Left lung (tissue), 10 donors: ENCODE data around the gene PRDM5. TPM values are rescaled to one million over a fixed set of nuclear protein-coding genes. Genes with fewer than 3 reads are reported as not detected.

Experiments used
- ATAC-seq: fragments of 200-7000 bp; cut with Tn5 transposase; one replicate; pipeline ENCODE4 v1.9.1; 2020; ENCODE audit warnings: moderate library complexity
- DNase-seq, 4 donors: peaks; one replicate each; pipeline ENCODE4 v3.0.0-alpha.2; 2013 to 2020
- H3K27ac ChIP-seq, 2 donors: fragments of 200-600 bp; sonication (generic) in 1 of 2; one replicate each; pipeline versions ENCODE4 v1.5.0 to v1.8.0; 2020 to 2021
- H3K27me3 ChIP-seq, 2 donors: fragments of 200-600 bp; sonication (generic) in 1 of 2; one replicate each; pipeline versions ENCODE4 v1.5.0 to v1.8.0; 2020 to 2021
- H3K36me3 ChIP-seq, 2 donors: fragments of 200-600 bp; sonication (generic) in 1 of 2; one replicate each; pipeline versions ENCODE4 v1.5.0 to v1.8.0; 2020 to 2021
- H3K4me1 ChIP-seq, 2 donors: fragments of 200-600 bp; one replicate each; pipeline ENCODE4 v1.8.0; 2021
- H3K4me3 ChIP-seq, 2 donors: fragments of 200-600 bp; sonication (generic) in 1 of 2; one replicate each; pipeline versions ENCODE4 v1.5.0 to v1.8.0; 2020 to 2021; ENCODE audit warnings: mild to moderate bottlenecking in 1 of 2
- H3K9me3 ChIP-seq, 2 donors: fragments of 200-600 bp; sonication (generic) in 1 of 2; one replicate each; pipeline versions ENCODE4 v1.5.0 to v1.8.0; 2020 to 2021
- CTCF ChIP-seq, 2 donors: fragments of 200-600 bp; sonication (generic) in 1 of 2; IDR thresholded peaks; one replicate each; pipeline versions ENCODE4 v1.5.0 to v1.8.0; 2021; ENCODE audit warnings: antibody characterized with exemption in 2 of 2
- intact Hi-C, 2 donors: fragments of 100-400 bp; cut with DNase I; formaldehyde crosslinking; loops; one replicate each; pipeline versions ENCODE4 v1.11.2 to v1.14.2; 2022
- polyA plus RNA-seq, 6 donors: library from polyadenylated mRNA; unstranded; fragments of 120-200 nt; gene quantifications; one replicate each; pipeline ENCODE4 v1.2.1, GENCODE V29; 2013; ENCODE audit not compliant: insufficient read length in 6 of 6
- total RNA-seq, 2 donors: library from RNA; stranded (reverse); fragmentation: NEBNext Ultra II Directional; extraction: Animal tissue kit (Norgen Biotek cat#: 25700); gene quantifications; one replicate each; pipeline ENCODE4 v1.2.1, GENCODE V29; 2021
- donor health status: DM: no; HTN: yes; CAD: no.
- donor health status: DM: no; HTN: no; CAD: no.

Gene PRDM5
- total and polyA plus RNA-seq, 8 donors, result 12.1 to 35.1 (median 30.3) TPM

- Histone ChIP-seq H3K27me3 (no peaks in the 10 kb centered on the region), H3K36me3 (no peaks in the 10 kb centered on the region), H3K9me3 (no peaks in the 10 kb centered on the region), H3K27ac (no peak overlapping the region), H3K4me1 (no peaks in the 10 kb centered on the region), H3K4me3 (no peak overlapping the region)
- no peak for DNase-seq
- ATAC-seq, result no peak
- intact Hi-C loops, result no loop called here
- TF ChIP-seq CTCF (IDR thresholded peaks at IDR 0.05), result no peak
Measured at GRCh38 chr4:120691536-120691935, 231.0 kb downstream of the PRDM5 start.

- ATAC-seq (no peak), DNase-seq (no peak)
- no peak overlapping the region for H3K4me3 ChIP-seq
- no peaks in the 10 kb centered on the region for H3K4me1 ChIP-seq
- H3K27ac ChIP-seq, result no peak overlapping the region
- no peak for TF ChIP-seq CTCF (IDR thresholded peaks at IDR 0.05)
- H3K9me3 ChIP-seq, result no peaks in the 10 kb centered on the region
- no peaks in the 10 kb centered on the region for H3K36me3 ChIP-seq
- intact Hi-C loops, result no loop called here
- no peaks in the 10 kb centered on the region for H3K27me3 ChIP-seq
Measured at GRCh38 chr4:120691106-120691505, 231.4 kb downstream of the PRDM5 start.

GRCh38 chr4:120688791-120689190 is 233.7 kb downstream of the PRDM5 start:
- no peak for ATAC-seq
- H3K36me3 ChIP-seq, result no peaks in the 10 kb centered on the region
- H3K27ac ChIP-seq, result no peak overlapping the region
- intact Hi-C loops, result no loop called here
- no peak for DNase-seq
- no peak for TF ChIP-seq CTCF (IDR thresholded peaks at IDR 0.05)
- H3K4me3 ChIP-seq, result no peak overlapping the region
- no peaks in the 10 kb centered on the region for H3K27me3 ChIP-seq
- H3K4me1 ChIP-seq, result no peaks in the 10 kb centered on the region
- no peaks in the 10 kb centered on the region for H3K9me3 ChIP-seq

GRCh38 chr4:120685756-120686278 is 236.7 kb downstream of the PRDM5 start:
- intact Hi-C loops, result no loop called here
- DNase-seq (no peak), ATAC-seq (no peak)
- Histone ChIP-seq H3K27me3 (no peaks in the 10 kb centered on the region), H3K9me3 (no peaks in the 10 kb centered on the region), H3K4me1 (no peaks in the 10 kb centered on the region), H3K36me3 (no peaks in the 10 kb centered on the region), H3K27ac (no peak overlapping the region), H3K4me3 (no peak overlapping the region)
- TF ChIP-seq CTCF (IDR thresholded peaks at IDR 0.05), result no peak

GRCh38 chr4:120683897-120684540 is 238.5 kb downstream of the PRDM5 start:
- Histone ChIP-seq H3K27me3 (no peaks in the 10 kb centered on the region), H3K36me3 (no peaks in the 10 kb centered on the region), H3K9me3 (peaks cover 0 to 2% of the 10 kb centered on the region in 2 donors), H3K27ac (no peak overlapping the region), H3K4me1 (no peaks in the 10 kb centered on the region), H3K4me3 (no peak overlapping the region)
- TF ChIP-seq CTCF (IDR thresholded peaks at IDR 0.05), result no peak
- ATAC-seq (no peak), DNase-seq (no peak)
- intact Hi-C loops, result no loop called here
